ENCODE results near the gene TFEB. TPM values are rescaled to one million over a fixed set of nuclear protein-coding genes. Genes with fewer than 3 reads are reported as not detected.
A peak's percentile ranks its signal among the peaks of the same experiment; 100 is the strongest.
"Not testable (repeated sequence)": the region's sequence is repeated elsewhere in the genome, so short reads cannot be mapped to it uniquely, and the experiment has no call there.

TFEB gene
- 4.9 TPM for polyA plus RNA-seq (2013, experiment 1 of 2; ENCODE audit: insufficient read length)
- 5.3 TPM for polyA plus RNA-seq (2013, experiment 2 of 2; ENCODE audit: insufficient read length)

DNA sequence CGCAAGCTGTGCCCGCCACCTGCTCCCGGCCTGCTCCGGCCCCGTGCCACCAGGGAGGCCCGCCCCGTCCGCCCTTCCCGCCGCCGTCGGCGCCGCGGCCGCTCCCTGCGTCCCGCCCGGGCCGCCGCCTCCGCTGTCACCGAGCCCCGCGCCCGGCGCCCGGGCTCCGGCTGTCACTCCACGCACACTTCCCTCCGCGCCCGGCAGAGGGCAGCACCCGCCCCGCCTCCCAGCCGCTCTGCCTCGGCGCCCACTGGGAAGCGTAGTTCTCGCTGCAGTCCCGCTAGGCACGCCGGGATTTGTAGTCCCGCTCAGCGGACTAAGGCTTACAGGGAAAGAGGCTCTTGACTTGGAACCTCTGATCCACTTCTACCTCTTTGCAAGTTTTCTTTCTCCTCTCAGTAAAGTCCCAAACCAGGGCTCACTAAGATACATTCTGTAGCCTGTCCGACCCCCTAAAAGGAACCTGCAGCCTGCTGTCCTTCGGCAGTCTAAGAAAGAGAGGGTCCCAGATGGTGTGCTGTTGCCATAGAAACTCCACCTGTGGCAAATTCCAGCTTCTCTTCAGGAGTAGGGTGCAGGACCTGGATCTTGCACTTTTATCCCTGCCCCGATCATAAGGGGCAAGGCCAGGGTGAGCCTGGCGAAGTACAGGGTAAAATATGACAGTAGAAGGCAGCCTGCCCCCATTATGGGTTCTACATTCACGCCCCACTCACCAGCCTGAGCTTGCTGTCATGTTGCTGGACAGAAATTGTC lies at the start of gene TFEB:
Gene TFEB (minus strand): TSS at position 182 of the 759 bp plus-strand sequence. CDS start 44,395 bp downstream, outside the sequence.
- DNase-seq: peak; percentile 89

DNA sequence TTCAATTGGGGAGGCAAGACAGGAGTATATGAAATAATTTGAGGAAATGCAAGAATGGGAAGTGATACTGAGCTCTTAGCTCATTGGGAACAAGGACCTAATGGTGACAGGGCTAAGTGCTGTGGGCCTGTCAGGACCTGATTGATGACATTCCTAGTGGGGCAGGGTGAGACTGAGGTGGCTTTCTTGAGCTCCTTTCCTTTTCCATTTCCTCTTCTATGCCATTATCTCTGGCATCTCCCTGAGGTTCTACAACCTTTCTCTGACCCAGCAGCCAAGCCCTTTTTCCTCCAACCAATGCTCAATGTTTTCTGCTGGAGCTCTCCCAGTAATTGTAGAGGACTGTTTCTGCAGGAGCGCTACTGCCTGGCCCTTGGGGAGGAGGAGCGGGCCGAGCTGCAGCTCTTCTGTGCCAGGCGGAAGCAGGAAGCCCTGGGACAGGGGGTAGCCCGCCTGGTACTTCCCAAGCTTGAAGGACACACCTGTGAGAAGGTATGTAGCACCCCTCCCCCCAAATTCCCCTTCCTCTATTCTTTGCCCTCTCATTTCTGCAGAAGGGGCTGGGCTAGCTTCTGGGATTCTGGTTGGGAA lies 49.3 kb upstream of the TFEB start:
- DNase-seq: no peak

DNA sequence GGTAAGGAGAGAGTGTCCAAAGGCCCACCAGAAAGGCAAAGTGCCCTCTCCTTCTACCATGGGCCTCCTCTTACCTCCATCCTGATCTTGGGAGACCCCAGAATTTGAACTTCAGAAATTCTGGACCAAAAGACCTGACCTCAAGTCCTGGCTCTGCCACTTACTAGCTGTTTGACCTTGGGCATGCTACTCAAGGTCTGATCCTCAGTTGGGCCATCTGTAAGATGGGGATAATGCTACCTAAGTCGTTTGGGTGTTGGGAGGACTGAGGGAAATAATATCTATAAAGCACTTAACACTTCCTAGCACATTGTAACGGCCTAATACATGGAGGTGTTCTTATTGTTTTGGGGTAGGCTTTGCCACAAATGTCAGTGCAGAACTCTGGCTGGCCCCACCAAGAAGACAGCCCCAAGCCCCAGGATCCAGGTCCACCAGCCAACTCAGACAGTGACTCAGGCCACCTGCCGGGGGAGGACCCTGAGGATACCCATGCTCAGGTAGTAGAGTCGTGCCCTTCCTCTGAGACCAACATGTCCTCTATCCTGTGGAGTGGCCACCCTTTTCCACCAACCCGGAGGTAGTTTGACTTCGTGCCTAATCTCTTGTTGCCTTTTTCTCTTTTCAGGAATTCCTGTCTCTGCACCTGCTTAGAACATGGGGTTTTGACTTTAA lies 47.8 kb upstream of the TFEB start:
- DNase-seq: no peak

DNA sequence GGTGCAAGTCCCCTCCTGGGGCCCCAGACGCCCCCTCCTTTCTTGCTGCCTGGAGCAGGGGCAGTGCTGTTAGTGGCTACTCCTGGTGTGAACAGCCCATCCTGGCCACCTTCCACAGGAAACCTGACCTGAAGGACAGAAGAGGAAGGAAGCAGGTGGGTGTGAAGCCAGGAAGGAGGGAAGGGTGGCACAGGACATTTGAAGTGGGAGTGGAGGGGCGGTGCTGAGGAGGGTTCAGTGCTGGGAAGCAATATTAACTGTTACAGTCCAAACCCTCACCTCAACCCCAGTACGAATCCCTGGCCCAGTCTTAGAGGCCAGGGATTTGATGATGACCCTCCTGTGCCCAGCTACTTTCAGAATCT lies 45.9 kb upstream of the TFEB start:
- no peak for DNase-seq

DNA sequence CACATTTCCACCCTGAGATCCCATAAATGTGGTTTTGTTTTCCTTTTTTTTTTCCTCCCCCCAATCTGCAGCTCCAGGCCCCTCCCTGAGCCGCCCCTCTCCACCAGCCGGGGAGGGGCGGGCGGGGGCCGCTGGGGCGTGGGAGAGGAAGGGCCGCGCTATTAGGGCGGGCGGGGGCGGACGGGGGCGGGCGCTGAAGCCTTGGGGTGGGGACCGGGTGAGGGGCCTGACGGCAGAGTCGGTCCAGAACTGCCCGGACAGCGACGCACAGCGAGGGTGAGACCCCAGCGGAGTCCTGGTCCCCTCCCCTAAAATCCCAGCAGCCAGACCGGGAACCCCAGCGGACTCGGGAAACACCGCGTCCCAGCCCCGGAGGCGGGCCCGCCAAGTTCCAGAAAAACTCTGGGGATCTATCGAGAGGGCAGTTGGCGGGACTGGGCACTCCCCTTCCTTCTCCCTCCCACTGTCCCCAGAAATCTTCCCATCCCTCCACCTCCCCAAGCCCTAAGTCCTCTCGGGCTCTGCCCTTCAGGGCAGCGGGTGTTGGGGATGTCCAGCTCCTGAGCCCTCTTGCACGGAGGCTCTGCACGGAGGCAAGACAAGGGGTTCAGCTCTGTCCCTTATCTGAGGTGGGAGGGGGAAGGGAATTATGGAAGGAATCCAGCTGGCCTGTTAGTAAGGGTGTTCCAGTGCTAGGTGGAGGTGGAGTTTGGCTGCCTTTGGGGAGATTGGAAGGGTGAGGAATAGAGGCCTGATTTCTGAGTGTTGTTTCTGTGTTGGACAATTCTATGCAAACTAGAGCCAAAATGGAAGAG lies 45.4 kb upstream of the TFEB start, which contains the start of gene PRICKLE4:
Gene PRICKLE4 (plus strand): TSS at position 232 of the 815 bp plus-strand sequence. CDS start 2,692 bp downstream, outside the sequence.
- no peak for DNase-seq

DNA sequence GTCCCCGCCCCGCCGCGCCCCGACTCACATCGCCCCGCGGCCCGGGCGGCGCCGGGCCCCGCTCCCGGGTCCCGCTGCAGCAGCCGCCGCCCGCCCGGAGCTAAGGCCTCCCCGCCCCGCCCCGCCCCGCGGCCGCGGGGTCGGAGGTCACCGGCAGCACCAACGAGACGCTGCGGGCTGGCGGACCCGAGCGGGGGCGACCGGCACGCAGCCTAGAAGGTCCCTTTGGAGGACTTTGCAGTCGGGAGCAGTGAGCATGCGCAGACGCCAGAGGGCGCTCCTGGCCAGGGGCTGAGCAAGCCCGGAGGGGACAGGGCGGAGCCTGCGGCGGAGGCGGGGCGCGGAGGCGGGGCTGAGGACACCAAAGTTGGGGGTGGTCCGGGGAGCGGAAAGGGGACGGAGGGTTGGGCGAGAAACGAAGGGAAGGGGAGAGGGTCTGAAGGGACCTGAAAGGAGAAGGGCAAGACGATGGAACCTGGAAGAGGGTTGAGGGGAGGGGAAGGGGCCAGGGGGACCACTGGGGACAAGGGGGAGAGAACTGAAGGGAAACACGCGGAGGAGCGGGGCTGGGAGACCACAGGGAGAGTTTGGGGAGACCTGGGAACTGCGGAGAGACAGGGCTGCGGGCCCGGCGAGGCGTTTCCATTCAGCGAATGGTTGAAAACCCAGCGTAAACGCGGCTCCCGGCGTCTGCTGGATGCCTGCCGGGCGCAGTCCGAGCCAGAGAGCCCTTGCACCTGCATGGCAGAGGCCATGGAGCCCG lies 44.6 kb upstream of the TFEB start, which contains the start of gene FRS3:
Gene FRS3 (minus strand): TSS at position 113 of the 763 bp plus-strand sequence. CDS start 2,913 bp downstream, outside the sequence.
- DNase-seq: peak; percentile 94

DNA sequence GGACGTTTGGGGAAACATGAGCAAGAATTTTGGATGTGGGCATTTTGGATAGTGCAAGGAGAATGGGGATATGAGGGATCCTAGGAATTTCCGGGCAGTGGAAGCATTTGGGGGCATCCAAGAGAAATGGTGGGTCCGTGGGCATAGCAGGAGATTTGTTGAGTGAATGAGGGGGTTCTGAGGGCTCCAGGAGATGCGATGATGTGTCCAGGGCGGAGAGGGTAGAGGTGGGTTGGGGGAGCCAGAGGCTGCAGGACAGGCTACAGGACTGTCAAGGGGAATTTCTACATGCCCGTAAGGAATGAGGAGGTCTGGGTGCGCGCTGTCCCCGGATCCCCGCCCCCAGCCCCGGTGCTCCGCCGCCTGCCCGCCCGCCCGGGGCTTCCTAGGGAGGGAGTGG lies 43.9 kb upstream of the TFEB start:
- DNase-seq: no peak

DNA sequence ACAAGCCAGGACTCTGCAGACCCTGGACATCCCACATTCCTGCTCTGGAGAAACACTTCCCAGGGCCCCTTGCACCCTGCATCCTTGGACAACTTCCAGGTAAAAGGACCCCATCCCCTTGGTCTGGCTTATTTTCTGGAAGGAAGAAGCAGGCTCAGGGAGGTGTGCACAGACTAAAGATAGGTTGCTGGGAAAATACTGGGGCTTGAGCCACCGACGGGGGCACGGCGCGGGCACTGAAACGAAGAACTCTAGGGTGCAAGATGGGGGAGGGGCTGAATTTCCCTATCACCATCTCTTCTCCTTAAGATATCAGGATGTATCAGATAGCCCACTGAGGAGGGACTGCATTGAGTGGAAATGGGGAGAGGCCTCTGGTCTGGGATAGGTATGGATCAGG lies 43.5 kb upstream of the TFEB start:
- DNase-seq: no peak

DNA sequence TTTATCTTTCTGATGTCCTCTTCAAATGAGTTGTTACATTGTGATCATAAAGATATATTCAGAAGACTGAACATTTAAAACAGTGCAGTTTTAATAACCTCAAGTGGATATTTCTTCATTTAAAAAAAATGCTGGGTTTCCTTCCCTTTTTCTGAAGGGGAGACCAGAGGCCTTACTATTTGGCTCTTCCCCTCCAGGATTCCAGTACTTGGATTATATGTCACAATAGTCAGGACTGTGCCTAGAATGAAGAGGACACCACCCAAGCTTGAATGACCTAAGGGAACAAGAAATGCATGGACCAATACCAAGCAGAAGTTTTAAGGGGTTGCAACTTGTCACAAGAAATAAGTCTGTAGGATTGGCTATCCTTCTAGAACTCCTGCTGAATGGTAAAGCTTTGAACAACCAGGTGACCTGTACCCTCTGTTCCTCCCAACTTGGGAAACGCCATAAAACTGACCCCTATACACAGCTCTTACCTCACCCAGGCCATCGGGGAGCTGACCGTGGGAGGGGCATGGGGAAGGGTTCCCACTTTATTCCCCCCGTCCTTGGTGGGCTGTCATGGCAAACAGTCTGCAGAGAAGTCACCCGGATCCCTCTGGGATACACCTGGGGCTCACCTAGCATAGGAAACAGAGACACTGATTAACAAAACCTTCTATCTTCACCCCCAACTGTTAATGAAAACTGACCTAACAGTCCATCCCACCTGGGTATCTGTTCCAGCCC lies 42.3 kb upstream of the TFEB start:
- DNase-seq: no peak

DNA sequence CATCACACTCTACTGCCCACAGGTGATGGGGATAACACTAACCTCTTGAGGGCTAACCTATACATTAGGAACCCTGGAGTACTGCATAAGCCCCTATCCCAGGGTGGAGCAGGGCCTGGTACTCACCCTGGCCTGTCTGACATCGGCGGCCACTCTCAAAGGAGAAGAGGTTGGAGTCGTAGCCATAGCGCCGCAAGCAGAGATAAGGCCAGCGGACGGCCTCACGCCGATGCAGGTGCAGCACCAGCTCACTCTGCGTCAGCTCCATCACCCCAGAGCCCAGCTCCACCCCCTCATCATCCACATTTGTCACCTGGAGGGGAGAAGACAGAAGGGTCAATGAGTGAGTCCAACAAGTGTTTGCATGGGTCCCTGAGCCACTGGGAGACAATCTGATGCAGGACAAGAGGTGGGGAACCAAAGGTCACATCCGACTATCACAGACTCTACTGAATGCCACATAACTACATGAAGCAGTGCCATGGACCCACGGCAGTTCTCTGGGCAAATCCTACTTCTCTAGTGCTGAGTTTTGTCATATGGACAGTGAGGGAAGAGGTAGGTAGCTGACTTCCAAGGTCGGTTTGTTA lies 40.0 kb upstream of the TFEB start:
- DNase-seq: no peak

DNA sequence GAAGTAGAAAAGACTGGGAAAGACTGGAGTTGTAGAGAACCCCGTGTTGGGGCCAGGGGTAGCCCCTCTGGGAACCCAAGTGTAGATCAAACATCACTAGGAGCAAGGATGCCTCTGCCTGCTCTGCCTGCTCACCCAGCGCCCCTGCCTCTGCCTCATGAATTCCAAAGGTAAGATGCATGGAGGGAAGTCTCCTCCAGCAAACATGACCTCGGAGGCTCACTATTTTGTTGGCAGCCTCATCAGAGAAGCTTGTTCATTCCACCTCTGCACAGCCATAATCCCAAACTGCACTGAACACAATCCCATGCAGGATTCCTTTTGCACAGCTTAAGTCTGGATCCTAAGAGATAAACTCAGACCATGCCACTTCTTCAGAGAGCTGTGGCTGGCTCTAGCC lies 39.4 kb upstream of the TFEB start:
- no peak for DNase-seq

DNA sequence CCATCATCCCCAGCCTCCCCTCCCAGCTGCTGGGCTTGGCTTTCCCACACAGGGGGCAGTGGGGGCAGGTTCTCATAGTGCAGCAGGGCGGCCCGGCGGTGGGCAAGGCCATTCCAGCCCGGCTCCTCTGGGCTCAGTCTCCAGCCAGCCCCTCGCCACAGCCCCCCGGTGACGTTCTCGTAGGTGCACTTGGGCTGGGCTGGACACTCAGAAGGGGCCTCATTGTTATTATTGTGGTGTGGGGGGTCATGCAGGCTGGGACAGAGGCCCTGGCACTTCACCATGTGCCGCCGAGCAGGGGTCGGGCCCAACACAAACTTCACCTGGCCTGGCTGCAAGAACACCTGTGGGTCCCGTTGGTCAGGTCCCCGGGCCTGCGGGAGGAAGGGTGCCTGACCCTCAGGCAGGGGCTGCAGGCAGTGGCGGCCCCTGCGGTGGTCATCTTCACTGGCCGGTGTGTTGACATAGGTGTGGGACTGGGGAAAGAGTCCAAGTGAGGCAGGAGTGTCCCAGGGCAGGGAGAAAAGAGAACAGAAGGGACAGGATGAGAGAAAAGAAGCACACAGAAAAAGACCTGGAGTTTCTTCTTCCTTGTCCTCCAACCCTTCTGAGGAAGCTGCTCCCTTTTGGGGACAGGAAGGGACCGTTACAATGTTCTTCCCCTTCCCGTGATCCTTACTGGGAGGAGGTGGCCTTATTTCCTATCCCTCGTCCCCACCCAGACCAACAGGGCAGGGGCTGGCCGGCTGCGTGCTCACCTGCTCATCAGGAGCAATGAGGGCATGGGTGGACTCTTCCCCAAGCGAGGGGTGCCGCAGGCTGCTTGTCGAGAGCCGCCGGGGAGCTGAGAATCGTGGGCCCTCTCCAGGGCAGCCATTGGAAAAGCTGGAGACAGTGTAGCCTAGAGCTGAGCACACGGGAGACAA lies 35.9 kb upstream of the TFEB start:
- no peak for DNase-seq

DNA sequence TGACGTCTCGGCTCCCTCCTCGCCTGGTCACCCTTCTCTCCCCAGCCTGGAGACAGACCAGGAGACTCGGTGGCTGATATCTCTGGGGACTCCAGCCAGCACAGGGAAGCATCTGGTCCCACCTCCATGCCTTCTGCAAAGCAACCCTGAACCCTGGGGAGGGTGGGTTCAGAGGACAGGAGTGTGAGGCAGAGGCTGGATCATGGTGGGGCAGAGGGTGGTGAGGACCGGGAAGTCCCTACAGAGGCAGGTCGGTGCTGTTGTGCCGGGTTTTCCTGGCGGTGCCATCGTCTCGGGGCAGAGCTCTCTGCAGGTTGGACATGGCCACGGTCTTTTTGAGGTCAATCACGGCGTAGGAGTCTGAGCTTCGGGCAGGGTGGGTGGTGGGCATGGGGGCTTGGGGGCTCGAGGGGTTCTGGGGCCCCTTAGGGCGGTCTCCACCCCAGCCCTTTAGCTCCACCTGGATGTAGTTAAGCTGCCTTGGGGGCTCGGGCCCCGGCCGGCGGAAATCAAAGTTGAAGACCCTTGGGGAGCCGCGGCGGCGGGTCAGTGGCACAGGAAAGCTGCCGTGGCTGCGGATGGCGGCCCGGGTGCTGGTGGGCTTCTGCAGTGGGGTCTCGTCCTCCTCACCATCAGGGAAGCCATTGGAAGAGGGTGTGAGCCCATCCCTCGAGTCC lies 35.1 kb upstream of the TFEB start:
- no peak for DNase-seq

DNA sequence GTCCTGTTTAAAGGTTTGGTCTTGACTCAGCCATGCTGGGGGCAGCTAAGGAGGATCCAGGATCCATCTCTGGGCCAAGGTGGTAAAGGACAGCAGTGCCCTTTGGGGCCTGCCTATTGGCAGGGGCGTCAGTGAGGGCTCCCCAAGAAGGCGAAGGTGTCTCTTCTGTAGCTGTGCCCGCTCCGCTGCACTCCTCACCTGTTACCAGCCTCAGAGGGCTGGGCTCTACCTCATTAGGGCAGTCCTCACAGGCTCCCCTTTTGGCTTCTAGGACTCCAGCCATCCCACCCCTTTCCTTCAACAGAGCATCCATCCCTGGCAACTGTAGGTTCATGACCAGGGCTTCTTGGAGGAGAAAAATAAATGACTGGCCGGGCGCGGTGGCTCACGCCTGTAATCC lies 34.0 kb upstream of the TFEB start:
- DNase-seq: no peak

DNA sequence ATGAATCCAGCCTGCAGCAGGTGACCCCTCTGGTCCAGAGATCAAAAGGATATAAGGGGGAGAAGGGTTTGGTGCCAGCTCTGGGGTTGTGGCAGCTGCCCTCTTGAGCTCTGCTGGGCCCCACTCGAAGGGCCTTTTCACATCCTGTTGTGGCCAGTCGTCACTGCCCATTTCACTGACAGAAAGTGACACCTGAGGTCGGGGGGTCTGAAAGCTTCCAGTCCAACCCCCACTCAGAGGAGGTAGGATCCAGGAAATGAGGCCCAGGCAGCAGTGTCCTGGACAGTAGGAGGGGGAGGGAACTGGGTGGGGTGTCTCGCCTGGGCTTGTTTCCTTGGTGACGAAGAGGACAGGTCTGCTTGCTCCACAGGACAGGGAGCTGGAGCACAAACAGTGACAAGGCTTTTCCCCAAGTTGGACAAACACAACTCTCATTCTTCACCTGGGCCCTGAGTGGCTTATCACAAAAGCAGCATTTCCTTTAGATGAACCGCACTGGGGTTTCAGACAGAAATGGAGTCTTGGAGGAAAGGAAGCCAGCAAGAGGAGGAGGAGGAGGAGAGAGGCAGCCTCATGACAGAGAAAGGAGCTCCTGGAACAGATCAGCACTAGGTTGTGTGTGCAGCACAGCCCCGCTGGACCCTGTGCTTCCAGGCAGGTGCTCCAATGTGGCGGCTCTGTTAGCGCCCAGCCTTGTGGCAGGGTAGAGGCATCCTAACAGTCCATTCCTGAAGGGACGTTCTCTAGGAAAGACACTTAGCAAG lies 33.3 kb upstream of the TFEB start:
- DNase-seq: no peak

DNA sequence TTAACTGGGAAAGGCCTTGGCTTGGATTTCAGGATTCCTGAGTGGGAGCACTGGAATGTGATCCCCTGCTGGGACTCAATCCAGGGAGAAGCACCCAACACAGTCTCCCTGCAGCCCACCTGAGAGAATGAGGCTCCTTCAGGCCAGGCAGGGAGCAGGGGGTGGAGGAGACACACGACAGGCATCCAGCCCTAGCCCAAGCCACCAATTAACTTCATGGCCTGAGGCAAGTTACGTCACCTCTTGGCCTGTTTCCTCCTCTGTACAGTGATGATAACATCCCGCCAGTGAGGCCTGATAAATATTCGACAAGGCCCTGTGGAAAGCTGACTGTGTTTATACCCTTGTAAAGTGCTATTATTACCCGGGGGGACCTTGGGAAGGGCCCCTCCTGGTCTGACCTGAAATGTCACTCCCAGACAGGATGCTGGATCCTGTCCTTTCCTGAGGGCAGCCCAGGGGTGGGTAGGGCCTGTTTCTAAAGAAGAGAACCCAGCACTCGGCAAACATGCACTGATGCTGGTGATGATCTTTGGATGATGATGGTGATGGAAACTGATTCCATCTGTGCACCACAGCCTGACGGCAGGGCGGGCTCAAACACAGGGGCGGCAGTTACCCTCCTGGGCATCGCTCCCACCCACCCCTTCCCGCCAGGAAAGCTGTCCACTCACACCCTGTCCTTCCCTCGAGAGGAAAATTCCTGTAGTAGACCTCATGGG lies 31.9 kb upstream of the TFEB start:
- DNase-seq: peak; percentile 68

DNA sequence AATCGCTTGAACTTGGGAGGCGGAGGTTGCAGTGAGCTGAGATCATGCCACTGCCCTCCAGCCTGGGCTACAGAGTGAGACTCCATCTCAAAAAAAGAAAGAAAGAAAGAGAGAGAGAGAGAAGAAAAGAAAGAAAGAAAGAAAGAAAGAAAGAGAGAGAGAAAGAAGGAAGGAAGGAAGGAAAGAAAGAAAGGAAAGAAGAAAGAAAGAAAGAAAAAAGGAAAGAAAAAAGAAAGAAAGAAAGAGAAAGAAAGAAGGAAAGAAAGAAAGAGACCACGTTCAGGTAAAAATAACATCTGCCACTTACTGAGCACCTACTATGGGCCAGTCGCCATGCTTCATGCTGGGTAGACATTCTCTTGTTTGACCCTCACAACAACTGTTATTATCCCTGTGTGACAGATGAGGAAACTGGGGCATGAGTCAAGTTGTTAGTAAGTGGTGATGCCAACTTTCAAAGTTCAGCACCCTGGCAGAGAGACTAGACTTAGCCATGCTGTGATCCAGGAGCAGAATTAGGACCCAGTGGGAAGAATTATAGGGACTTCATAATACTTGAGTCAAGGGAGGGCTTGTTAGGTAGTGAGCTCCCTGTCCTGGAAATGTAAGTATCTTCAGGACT lies 30.7 kb upstream of the TFEB start:
- not testable (repeated sequence) for DNase-seq

Data from fibroblast of skin of scalp (primary cell).